ENCODE data around the gene IRF2. TPM values are rescaled to one million over a fixed set of nuclear protein-coding genes. Genes with fewer than 3 reads are reported as not detected.

The IRF2 gene
- total RNA-seq, 4 donors from 2014 or later, result 27.9 to 38.7 (median 29.9) TPM

DNA sequence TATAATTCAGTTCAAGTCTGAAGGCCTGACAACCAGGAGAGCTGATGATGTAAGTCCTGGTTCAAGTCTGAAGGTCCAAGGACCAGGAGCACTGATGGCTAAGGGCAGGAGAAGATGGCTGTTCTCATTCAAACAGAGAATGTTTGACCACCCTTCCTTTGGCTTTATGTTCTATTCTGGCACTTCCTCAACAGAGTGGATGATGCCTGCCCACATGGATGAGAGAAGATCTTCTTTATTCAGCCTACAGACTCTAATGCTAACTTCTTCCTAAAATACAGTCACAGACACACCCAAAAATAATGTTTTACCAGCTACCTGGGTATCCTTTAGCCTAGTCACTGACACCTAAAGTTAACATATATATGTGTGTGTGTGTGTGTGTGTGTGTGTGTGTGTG is 25.6 kb upstream of the IRF2 start:
- no peaks in the 10 kb centered on the region for H3K36me3 ChIP-seq
- TF ChIP-seq EP300 (IDR thresholded peaks at IDR 0.05) (no peak), POLR2AphosphoS5 (IDR thresholded peaks at IDR 0.05) (no peak), POLR2A (IDR thresholded peaks at IDR 0.05) (no peak)
- TF ChIP-seq, protein P1, sequence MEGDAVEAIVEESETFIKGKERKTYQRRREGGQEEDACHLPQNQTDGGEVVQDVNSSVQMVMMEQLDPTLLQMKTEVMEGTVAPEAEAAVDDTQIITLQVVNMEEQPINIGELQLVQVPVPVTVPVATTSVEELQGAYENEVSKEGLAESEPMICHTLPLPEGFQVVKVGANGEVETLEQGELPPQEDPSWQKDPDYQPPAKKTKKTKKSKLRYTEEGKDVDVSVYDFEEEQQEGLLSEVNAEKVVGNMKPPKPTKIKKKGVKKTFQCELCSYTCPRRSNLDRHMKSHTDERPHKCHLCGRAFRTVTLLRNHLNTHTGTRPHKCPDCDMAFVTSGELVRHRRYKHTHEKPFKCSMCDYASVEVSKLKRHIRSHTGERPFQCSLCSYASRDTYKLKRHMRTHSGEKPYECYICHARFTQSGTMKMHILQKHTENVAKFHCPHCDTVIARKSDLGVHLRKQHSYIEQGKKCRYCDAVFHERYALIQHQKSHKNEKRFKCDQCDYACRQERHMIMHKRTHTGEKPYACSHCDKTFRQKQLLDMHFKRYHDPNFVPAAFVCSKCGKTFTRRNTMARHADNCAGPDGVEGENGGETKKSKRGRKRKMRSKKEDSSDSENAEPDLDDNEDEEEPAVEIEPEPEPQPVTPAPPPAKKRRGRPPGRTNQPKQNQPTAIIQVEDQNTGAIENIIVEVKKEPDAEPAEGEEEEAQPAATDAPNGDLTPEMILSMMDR (IDR thresholded peaks at IDR 0.05), result no peak
- no peaks in the 10 kb centered on the region for H3K27me3 ChIP-seq
- peaks cover 13% of the 10 kb centered on the region for H3K4me1 ChIP-seq
- no peak overlapping the region for H3K4me3 ChIP-seq
- no peak overlapping the region for H3K27ac ChIP-seq
- no peaks in the 10 kb centered on the region for H3K9me3 ChIP-seq
- no peak for DNase-seq (ENCODE audit: low spot score in 2 of 2)

DNA sequence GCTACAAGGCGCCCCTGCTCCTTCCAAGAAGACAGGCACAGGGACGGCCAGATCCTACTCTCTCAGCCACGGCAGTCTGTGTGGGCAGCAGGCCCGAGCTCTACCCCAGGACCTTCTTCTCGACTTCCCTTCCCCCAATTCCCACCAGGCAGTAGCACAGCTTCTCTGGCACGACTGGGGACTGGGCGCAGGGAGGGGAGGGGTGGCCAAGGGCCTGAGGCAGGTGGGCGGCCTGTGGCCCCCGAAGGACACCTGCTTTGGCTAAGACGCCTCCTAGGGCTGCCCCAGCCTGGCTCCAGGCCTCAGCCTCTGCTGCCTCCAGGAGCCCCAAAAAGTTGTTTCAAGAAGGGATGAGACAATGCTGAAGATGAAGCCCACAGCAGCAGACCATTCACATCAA is 24.2 kb upstream of the IRF2 start:
- Histone ChIP-seq H3K36me3 (no peaks in the 10 kb centered on the region), H3K27ac (no peak overlapping the region), H3K9me3 (no peaks in the 10 kb centered on the region), H3K4me1 (peaks cover 2% of the 10 kb centered on the region), H3K4me3 (no peak overlapping the region), H3K27me3 (no peaks in the 10 kb centered on the region)
- 96% methylated on average over 9 of the region's 10 CpGs for WGBS
- no peak for DNase-seq (ENCODE audit: low spot score in 2 of 2)
- TF ChIP-seq EP300 (IDR thresholded peaks at IDR 0.05), result no peak
- TF ChIP-seq POLR2AphosphoS5 (IDR thresholded peaks at IDR 0.05), result no peak
- TF ChIP-seq, protein P1 (IDR thresholded peaks at IDR 0.05), result no peak
- TF ChIP-seq POLR2A (IDR thresholded peaks at IDR 0.05), result no peak

DNA sequence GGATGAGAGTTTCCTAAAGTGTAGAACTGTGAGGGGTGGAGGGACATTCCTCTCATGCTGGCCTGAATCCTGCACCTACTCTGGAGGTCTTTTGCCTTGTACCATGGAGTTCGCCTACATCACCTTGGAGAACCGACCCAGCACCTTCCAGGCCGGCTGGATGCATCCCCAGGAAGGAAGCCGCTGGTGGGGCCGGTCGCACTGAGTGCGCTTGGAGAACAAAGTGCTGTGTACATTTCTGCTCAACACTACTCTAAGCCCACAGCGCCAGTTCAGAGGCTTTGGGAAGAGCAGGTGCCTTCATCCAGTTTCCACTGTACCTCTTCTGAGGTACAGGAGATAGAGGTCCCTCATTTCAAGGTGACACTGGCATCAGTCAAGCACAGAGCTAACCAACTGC is 15.4 kb upstream of the IRF2 start:
- Histone ChIP-seq H3K27me3 (no peaks in the 10 kb centered on the region), H3K36me3 (no peaks in the 10 kb centered on the region), H3K9me3 (no peaks in the 10 kb centered on the region), H3K4me3 (no peak overlapping the region), H3K27ac (no peak overlapping the region), H3K4me1 (no peaks in the 10 kb centered on the region)
- 92% methylated on average over 8 of the region's 8 CpGs for WGBS
- TF ChIP-seq POLR2AphosphoS5 (IDR thresholded peaks at IDR 0.05) (no peak), EP300 (IDR thresholded peaks at IDR 0.05) (no peak), POLR2A (IDR thresholded peaks at IDR 0.05) (no peak)
- TF ChIP-seq, protein P1 (IDR thresholded peaks at IDR 0.05), result no peak
- no peak for DNase-seq (ENCODE audit: low spot score in 2 of 2)

DNA sequence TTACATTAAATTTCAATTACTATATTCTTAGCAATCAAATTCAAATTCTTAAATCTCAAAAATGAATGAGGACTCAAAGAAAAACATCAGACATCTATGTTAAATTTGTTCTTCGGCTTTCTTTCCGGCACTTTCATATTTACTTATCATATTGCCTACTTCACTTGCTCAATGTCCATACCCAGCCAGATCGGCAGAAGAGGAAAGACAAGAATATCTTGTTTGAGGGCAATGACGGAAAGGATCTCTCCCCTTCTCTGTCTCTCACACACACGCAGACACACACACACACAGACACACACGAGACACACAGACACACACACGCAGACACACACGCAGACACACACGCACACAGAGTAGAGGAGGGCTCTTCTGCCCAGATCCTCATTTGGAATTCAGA is 13.2 kb upstream of the IRF2 start:
- TF ChIP-seq EP300 (IDR thresholded peaks at IDR 0.05), result no peak
- TF ChIP-seq POLR2A (IDR thresholded peaks at IDR 0.05), result no peak
- TF ChIP-seq, protein P1 (IDR thresholded peaks at IDR 0.05), result no peak
- no peak for TF ChIP-seq POLR2AphosphoS5 (IDR thresholded peaks at IDR 0.05)
- no peaks in the 10 kb centered on the region for H3K27me3 ChIP-seq

DNA sequence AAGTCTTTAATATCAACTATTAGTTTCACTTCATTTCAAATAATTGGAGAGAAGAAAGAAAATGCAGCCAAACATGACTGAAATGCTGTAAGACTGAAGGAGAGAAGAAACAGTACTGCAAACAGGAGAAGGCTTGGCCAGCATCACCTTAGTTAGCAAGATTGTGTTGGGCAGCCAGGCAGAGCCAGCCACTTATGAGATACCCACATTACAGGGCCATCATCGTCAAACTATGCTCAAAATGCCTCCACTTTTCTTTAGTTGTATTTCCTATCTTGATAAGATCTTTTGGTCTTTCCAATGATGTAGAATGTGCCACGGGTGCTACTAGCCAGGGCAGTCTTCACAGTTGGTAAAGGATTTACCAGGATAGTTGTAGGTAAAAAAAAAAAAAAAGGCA is 10.9 kb upstream of the IRF2 start:
- DNase-seq (ENCODE audit: low spot score in 2 of 2), result no peak
- TF ChIP-seq POLR2AphosphoS5 (IDR thresholded peaks at IDR 0.05) (no peak), EP300 (IDR thresholded peaks at IDR 0.05) (no peak), POLR2A (IDR thresholded peaks at IDR 0.05) (no peak)
- TF ChIP-seq, protein P1 (IDR thresholded peaks at IDR 0.05), result no peak
- 62% methylated on average over 2 of the region's 2 CpGs for WGBS
- Histone ChIP-seq H3K36me3 (no peaks in the 10 kb centered on the region), H3K27me3 (no peaks in the 10 kb centered on the region), H3K4me3 (no peak overlapping the region), H3K4me1 (no peaks in the 10 kb centered on the region), H3K27ac (no peak overlapping the region), H3K9me3 (no peaks in the 10 kb centered on the region)

More for the DNA sequence above, 13.2 kb upstream of the IRF2 start:
- 60% methylated on average over 9 of the region's 9 CpGs for WGBS
- no peaks in the 10 kb centered on the region for H3K9me3 ChIP-seq
- no peak for DNase-seq (ENCODE audit: low spot score in 2 of 2)
- no peak overlapping the region for H3K27ac ChIP-seq
- no peaks in the 10 kb centered on the region for H3K36me3 ChIP-seq
- no peaks in the 10 kb centered on the region for H3K4me1 ChIP-seq
- H3K4me3 ChIP-seq, result no peak overlapping the region

All from suprapubic skin (tissue), 4 donors.